ENCODE results near the gene BAZ1B. TPM values are rescaled to one million over a fixed set of nuclear protein-coding genes. Genes with fewer than 3 reads are reported as not detected.

BAZ1B gene
- total and polyA plus RNA-seq, 9 of the 15 experiments (the other 6 are each of a cell fraction or from before 2014, with no cell fraction given): 15.0 to 134 (median 79.5) TPM

DNA sequence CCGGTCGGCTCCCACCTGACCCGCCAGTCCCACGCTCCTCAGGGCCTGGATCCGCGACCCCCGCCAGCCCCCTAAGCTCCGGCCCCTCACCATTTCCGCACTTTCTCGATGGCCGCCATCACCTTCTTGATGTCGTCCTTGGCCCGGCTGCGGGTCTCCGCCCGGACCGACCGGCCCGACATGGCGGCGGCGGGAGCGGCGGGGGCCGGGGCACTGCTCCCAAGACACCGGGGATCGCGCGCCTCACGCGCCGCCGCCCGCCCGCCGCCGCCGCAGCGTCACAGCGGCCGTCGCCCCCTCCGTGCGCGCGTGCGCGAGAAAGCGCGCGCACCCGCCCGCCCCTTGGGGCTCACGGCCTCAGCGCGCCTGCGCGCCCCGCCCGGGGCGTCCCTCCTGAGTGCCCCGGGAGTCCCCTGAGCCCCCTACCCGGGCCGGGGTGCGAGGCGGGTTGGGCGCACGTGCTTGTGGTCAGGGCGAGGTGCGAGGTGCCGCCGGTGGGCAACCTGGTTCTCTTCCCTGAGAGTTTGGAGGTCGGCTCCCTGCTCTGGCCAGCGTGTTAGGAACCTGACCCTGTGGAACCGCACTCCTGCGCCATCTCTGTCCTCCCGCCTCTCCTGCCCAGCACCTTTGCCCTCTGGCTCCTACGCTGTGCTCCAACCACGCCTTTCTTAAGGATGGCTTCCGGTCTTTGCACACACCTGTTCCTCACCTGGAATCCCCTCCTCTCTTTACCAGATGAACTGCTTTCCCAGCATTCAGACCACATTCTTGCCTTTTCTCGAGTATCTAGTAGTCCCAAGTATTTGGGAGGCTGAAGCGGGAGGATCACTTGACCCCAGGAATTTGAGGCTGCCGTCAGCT, 35.5 kb upstream of the BAZ1B start, which contains the start of gene BCL7B (continued):
- TF ChIP-seq HIVEP1 (CRISPR knock-in tag; IDR thresholded peaks at IDR 0.05) (peak; percentile 85; the same call in 1 of the 2 replicates), FOXP1 (CRISPR knock-in tag; IDR thresholded peaks at IDR 0.05) (peak; percentile 1; the same call in 1 of the 2 replicates), POLR3A (IDR thresholded peaks at IDR 0.05; ENCODE audit: borderline replicate concordance, extremely low read depth, insufficient read depth, insufficient read length) (no peak), TCF7 (IDR thresholded peaks at IDR 0.05; ENCODE audit: borderline replicate concordance) (no peak), PTRF (tag; IDR thresholded peaks at IDR 0.05) (no peak), HDAC8 (tag; IDR thresholded peaks at IDR 0.05) (peak; percentile 80; the same call in 1 of the 2 replicates), PHF8 (IDR thresholded peaks at IDR 0.05; ENCODE audit: borderline replicate concordance, low read length) (peak; percentile 93; the same call in 1 of the 2 replicates), GTF2A2 (tag; IDR thresholded peaks at IDR 0.05) (no peak), ZNF3 (CRISPR knock-in tag; IDR thresholded peaks at IDR 0.05) (no peak), KLF1 (tag; IDR thresholded peaks at IDR 0.05) (no peak), BCL6 (CRISPR knock-in tag; IDR thresholded peaks at IDR 0.05) (no peak), HLTF (IDR thresholded peaks at IDR 0.05) (peak; percentile 42; the same call in 1 of the 2 replicates), OTX1 (CRISPR knock-in tag; IDR thresholded peaks at IDR 0.05) (peak; percentile 94), SMARCE1 (IDR thresholded peaks at IDR 0.05) (0 out of 2 replicates have a peak, but pooled peaks have one; percentile 16), ZNF217 (CRISPR knock-in tag; IDR thresholded peaks at IDR 0.05) (no peak), FOXJ3 (CRISPR knock-in tag; IDR thresholded peaks at IDR 0.05) (no peak), ZNF384 (IDR thresholded peaks at IDR 0.05; ENCODE audit: low read depth, low read length) (no peak), XRCC3 (IDR thresholded peaks at IDR 0.05) (no peak), ZNF695 (CRISPR knock-in tag; IDR thresholded peaks at IDR 0.05) (no peak; the same call in 1 of the 2 replicates), MEF2D (tag; conservative IDR thresholded peaks at IDR 0.05; ENCODE audit: low read depth) (0 out of 2 replicates have a peak, but pooled peaks have one; percentile 14), ESRRB (CRISPR knock-in tag; IDR thresholded peaks at IDR 0.05; ENCODE audit: borderline replicate concordance) (no peak), RBM15 (IDR thresholded peaks at IDR 0.05; ENCODE audit: insufficient read depth, low read length) (no peak), ZNF445 (CRISPR knock-in tag; IDR thresholded peaks at IDR 0.05; ENCODE audit: low read depth) (no peak), RB1 (IDR thresholded peaks at IDR 0.05; ENCODE audit: low read depth) (peak; percentile 52), NFE2 (IDR thresholded peaks at IDR 0.05; ENCODE audit: low read depth) (no peak), KLF16 (IDR thresholded peaks at IDR 0.05) (no peak), SREBF1 (IDR thresholded peaks at IDR 0.05; ENCODE audit: borderline replicate concordance, low read depth, low read length) (no peak), RBM22 (IDR thresholded peaks at IDR 0.05; ENCODE audit: low read depth, low read length, poor library complexity, severe bottlenecking) (peak; percentile 35)
- TF ChIP-seq, protein P1, sequence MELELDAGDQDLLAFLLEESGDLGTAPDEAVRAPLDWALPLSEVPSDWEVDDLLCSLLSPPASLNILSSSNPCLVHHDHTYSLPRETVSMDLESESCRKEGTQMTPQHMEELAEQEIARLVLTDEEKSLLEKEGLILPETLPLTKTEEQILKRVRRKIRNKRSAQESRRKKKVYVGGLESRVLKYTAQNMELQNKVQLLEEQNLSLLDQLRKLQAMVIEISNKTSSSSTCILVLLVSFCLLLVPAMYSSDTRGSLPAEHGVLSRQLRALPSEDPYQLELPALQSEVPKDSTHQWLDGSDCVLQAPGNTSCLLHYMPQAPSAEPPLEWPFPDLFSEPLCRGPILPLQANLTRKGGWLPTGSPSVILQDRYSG (tag; conservative IDR thresholded peaks at IDR 0.05; ENCODE audit: low read depth): 0 out of 2 replicates have a peak, but pooled peaks have one; percentile 35
- TF ChIP-seq, protein P2, sequence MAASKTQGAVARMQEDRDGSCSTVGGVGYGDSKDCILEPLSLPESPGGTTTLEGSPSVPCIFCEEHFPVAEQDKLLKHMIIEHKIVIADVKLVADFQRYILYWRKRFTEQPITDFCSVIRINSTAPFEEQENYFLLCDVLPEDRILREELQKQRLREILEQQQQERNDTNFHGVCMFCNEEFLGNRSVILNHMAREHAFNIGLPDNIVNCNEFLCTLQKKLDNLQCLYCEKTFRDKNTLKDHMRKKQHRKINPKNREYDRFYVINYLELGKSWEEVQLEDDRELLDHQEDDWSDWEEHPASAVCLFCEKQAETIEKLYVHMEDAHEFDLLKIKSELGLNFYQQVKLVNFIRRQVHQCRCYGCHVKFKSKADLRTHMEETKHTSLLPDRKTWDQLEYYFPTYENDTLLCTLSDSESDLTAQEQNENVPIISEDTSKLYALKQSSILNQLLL (CRISPR knock-in tag; IDR thresholded peaks at IDR 0.05; ENCODE audit: borderline replicate concordance): no peak
